NCI-H69 (cell line): ENCODE measurements around the gene SRGAP1.
A peak's percentile ranks its signal among the peaks of the same experiment; 100 is the strongest.
"Not testable (repeated sequence)": the region's sequence is repeated elsewhere in the genome, so short reads cannot be mapped to it uniquely, and the experiment has no call there.

Experiments used
- DNase-seq: peaks from one replicate; lab custom pipeline; 2025; lab: John Stamatoyannopoulos, UW

The SRGAP1 gene

DNA sequence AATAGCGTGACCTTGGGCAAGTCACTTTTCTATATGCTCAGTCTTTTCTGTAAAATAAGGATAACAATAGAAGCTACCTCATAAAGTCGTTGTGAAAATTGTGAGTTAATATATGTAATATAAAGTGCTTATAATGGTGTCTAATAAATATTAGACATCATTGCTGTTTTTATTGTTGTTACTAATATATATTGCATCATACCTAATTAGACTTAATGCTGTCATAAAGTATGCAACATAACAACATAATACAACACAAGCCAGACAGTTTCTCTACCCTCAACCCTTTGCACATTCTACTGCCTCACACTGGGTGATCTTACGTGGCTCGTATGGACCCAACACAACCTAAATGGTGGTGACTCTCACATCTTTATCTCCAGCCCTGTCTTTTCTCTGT lies 240.7 kb downstream of the SRGAP1 start:
- no peak for DNase-seq

DNA sequence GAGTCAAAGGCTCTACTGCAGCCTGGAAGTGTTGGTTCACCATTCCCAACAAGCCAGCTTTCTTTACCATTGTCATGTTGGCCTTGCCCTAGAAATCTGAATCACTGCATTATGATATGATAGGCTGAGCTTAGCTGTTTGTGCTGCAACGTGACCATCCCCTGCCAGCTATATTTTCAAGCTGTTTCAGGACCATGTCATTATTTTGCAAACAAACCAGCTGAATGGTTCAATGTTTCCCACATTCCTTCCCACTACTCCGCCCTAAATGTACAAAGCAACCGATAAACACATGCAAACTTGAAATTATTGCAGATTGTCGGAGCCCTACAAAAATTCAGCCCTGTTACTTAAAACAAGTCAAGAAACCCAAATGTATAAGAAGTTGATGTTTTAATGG lies 241.5 kb downstream of the SRGAP1 start:
- DNase-seq = no peak

DNA sequence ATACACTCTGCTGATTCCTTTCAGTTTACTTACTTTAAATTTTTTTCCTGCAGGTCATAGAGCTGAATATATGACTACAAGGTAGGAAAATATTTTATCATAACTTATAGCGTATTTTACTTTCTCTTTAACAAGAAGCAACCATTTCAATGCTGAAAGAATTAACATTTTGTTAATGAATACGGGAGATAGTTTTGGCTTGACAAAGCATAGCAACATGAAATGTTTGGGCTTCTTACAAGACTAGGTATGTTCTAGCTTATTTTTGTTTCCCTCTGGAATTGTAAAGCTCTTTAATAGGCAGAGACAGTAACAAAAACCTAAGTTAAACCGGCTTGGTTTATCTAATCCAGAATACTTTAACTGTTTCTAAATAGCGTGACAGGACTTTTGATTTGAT lies 242.4 kb downstream of the SRGAP1 start:
- no peak for DNase-seq

- DNase-seq = no peak
Measured at GRCh38 chr12:64087761-64088160, 243.3 kb downstream of the SRGAP1 start.

DNA sequence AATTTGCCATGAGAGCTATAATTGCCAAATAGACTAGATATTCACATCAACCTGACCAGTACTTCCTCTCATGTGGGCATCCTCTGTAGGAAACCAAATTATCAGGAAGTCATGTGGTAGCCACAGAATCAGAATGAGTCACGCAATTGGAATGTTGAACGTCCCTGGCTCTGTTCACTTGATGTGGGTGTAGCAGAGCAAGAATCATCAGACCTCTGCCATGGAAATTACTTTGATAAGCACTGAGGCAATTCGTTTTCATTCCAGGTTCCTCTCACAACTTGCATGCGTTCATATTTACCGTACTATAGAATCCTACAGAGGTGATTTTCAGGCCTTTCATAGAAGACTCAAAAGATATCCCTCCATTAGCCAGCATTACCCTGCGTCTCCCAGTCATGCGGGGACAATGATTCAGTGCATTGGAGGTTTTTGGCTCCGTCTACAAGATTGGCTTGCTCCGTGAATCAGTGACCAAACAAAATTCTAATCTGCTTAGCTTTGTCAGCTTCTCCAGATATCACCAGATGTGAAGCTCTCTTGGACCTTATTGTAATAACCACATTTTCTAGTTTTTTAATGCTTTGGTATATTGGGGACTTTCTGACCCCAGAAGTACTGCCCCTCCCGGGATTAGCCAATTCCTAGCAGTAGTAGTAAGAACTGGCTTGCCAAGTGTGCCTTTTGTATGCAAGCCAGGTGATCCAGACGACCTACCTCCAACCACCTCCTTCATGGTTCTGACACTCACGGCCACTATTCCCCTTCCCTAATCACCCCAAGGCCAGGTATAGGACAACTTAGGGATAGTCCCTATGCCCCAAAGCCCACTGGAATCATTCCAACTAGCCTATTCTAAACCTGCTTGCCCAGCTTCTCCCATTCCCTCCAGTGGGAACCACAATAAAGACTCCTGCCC lies 244.2 kb downstream of the SRGAP1 start:
- peak; percentile 60 for DNase-seq

GRCh38 chr12:64090047-64090446 lies 245.5 kb downstream of the SRGAP1 start:
- no peak for DNase-seq

GRCh38 chr12:64091186-64091585 lies 246.7 kb downstream of the SRGAP1 start:
- peak; percentile 62 for DNase-seq

- no peak for DNase-seq
Measured at GRCh38 chr12:64092507-64093196, 248.2 kb downstream of the SRGAP1 start.

GRCh38 chr12:64093689-64094088 lies 249.2 kb downstream of the SRGAP1 start:
- DNase-seq = no peak

- peak; percentile 48 for DNase-seq
Measured at GRCh38 chr12:64097366-64098105, 253.0 kb downstream of the SRGAP1 start.

DNA sequence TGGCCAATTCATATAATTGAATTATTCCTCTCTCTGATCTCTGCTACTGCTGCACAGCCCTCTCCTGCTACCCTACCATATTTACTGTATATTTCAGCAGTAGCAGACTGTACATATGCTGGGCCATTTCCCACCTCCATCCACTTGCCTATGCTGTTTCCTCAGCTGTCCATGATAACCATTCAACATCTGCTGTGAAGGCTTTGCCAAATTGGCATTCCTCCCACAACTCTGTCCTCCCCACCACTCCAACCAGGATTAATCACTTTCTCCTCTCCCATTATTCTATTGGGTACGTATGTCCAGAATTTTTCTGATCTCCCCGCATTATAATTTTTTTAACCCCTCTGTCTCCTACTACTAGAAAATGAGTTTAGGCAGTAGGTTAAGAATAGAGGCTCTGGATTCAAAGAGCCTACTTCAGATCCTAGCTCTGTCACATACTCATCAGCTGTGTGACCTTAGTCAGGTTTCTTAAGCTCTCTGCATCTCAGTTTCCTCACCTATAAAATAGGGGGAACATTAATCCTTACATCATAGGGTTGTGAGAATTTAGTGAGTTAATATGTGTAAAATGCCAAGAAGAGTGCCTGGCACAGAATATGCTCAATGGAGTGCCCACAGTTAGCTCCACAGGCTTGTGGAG lies 254.3 kb downstream of the SRGAP1 start:
- peak; percentile 71 for DNase-seq

DNA sequence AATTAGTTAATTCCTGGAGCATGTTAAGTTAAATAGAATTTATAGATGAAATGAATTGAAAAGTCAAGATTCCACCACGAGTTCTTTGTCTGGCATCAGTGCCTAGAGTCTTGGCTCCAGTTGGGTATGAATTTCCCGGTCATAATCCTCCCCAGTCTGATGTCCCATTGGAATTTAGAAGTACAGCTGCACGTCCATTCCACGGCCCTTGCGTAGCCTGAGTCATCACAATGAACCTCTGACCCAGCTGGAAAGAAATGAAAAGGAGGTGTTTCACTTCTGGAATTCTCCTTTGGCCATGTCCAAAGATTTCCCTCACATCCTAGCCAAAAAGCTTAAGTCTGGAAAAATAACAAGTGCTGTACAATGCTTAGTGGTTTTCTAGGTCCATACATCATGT lies 254.9 kb downstream of the SRGAP1 start:
- DNase-seq = no peak

DNA sequence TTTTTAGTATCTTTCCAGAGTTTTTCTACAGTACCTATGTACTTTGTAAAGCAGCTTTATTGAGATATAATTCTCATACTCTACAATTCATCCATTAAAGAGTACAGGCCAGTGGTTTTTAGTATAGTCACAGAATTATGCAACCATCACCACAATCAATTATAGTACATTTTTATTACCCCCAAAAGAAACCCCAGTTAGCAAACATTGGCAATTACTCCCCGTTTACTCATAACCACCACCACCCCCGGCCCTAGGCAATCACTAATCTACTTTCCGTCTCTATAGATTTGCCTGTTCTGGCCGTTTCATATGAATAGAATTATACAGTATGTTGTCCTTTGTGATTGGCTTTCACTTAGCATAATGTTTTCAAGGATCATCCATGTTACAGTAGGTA lies 257.8 kb downstream of the SRGAP1 start:
- DNase-seq = peak; percentile 46

DNA sequence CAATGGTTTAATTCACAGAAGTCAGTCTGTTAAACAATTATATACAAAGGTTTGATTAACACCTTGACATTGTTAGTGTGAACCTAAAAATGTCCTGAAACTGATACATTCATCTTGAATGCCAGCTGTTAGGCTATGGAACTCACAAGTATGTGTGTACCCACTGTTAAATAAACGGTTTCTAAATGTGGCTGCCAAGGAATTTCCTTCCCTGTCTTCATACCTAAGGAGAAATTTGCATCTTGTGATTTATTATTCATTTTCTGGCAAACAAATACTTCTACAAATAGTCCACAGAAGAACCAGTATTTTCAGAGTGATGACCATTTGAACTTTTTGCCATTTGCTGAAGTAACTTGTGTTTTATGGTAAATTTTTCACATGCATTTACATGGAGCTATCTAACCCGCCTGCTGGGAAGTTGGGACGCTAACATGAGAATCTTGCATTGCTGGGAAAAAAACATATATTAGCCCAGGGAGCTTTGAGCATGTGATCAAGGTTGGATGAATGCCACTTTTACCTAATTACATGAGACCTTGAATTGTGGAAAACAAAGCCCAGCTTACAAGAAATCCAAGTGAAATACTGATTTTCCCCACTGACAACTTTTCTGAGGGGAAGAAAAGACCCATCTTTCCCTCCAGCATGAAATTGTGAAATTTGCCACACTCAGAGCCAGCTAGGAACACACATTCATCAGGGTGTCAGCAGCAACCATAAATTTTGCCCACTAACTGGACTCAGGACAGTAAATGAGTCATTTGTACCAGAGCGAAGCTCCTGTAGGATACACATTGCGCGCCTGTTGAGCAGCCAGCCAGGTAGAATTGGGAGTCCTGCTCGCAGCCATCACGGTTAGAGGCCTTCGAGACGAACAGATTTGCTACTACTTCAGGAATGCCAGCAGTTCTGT lies 259.6 kb downstream of the SRGAP1 start:
- DNase-seq = peak; percentile 25

- DNase-seq = no peak
Measured at GRCh38 chr12:64105026-64105425, 260.5 kb downstream of the SRGAP1 start.

DNA sequence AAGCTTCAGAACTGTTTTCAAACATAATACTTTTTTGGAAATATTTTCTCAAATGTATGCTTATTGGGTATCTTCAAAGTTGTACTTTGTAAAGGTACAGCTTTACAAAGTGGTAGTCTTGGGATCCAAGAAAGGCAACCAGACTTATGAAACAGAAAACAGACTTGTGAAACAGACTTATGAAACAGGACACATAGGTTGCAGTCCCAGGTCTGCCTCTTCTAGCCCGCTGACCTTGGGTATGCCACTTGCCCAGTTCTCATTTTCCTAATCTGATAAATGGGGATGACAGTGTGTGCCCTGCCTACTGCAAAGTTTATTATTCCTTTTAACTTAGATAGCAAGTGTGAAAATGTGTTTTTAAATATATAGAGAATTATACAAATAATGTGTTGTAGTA lies 263.3 kb downstream of the SRGAP1 start:
- DNase-seq = no peak

GRCh38 chr12:64109706-64110105 lies 265.2 kb downstream of the SRGAP1 start:
- DNase-seq = no peak

DNA sequence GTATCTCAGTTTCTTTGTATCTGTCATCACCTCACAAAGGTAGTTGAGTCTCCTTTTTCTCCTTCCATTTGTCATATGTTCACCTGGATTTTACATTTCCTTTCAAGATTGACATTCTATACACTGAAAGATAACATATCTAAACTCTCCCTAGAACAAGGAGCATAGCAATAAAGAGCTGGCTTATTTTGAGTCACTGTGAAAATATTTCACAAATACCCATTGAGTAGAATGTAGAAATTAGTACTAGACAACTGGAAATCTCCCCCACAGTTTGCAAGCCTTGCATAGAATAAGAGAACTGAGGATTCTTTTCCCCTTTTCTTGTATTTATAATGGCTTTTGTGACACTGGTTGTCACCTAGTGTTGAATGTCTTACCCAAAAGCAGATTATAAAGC lies 266.4 kb downstream of the SRGAP1 start:
- DNase-seq = no peak

GRCh38 chr12:64116969-64117368 lies 272.5 kb downstream of the SRGAP1 start:
- DNase-seq = no peak

GRCh38 chr12:64120568-64120967 lies 276.1 kb downstream of the SRGAP1 start:
- peak; percentile 88 for DNase-seq

- not testable (repeated sequence) for DNase-seq
Measured at GRCh38 chr12:64121086-64121485, 276.6 kb downstream of the SRGAP1 start.
